ENCODE results near the gene FLT3. TPM values are rescaled to one million over a fixed set of nuclear protein-coding genes. Genes with fewer than 3 reads are reported as not detected.

The FLT3 gene
- total and polyA plus RNA-seq, 10 of the 15 experiments (the other 5 are each of a cell fraction or from before 2014, with no cell fraction given) = 0.04 to 0.19 (median 0.11) TPM; not detected in 1

GRCh38 chr13:28033894-28034655 lies 66.3 kb downstream of the FLT3 start (continued):
- TF ChIP-seq CHD2 (IDR thresholded peaks at IDR 0.05; ENCODE audit: borderline replicate concordance, low read depth, low read length) (no peak), NFXL1 (IDR thresholded peaks at IDR 0.05; ENCODE audit: borderline replicate concordance) (no peak), BMI1 (IDR thresholded peaks at IDR 0.05; ENCODE audit: borderline replicate concordance) (0 out of 2 replicates have a peak, but pooled peaks have one; percentile 28), MTA3 (IDR thresholded peaks at IDR 0.05; ENCODE audit: borderline replicate concordance, low read length) (no peak), EGR1 (IDR thresholded peaks at IDR 0.05; ENCODE audit: borderline replicate concordance in 1 of 2, low read depth in 2 of 2, low read length in 2 of 2) (no peak), TCF12 (IDR thresholded peaks at IDR 0.05; ENCODE audit: low read depth, low read length) (no peak), STAT3 (IDR thresholded peaks at IDR 0.05; ENCODE audit: low read depth, low read length) (no peak), PAX8 (IDR thresholded peaks at IDR 0.05) (no peak), JUNB (IDR thresholded peaks at IDR 0.05) (0 out of 2 replicates have a peak, but pooled peaks have one; percentile 8), CUX1 (IDR thresholded peaks at IDR 0.05; ENCODE audit: insufficient replicate concordance, low read depth, low read length) (no peak), RELA (IDR thresholded peaks at IDR 0.05; ENCODE audit: borderline replicate concordance, partially characterized antibody) (no peak), SREBF2 (IDR thresholded peaks at IDR 0.05; ENCODE audit: low read length) (no peak), NR2C1 (IDR thresholded peaks at IDR 0.05) (no peak), SIX5 (IDR thresholded peaks at IDR 0.05; ENCODE audit: low read depth, low read length, severe bottlenecking) (no peak)
- TF ChIP-seq, protein P1, sequence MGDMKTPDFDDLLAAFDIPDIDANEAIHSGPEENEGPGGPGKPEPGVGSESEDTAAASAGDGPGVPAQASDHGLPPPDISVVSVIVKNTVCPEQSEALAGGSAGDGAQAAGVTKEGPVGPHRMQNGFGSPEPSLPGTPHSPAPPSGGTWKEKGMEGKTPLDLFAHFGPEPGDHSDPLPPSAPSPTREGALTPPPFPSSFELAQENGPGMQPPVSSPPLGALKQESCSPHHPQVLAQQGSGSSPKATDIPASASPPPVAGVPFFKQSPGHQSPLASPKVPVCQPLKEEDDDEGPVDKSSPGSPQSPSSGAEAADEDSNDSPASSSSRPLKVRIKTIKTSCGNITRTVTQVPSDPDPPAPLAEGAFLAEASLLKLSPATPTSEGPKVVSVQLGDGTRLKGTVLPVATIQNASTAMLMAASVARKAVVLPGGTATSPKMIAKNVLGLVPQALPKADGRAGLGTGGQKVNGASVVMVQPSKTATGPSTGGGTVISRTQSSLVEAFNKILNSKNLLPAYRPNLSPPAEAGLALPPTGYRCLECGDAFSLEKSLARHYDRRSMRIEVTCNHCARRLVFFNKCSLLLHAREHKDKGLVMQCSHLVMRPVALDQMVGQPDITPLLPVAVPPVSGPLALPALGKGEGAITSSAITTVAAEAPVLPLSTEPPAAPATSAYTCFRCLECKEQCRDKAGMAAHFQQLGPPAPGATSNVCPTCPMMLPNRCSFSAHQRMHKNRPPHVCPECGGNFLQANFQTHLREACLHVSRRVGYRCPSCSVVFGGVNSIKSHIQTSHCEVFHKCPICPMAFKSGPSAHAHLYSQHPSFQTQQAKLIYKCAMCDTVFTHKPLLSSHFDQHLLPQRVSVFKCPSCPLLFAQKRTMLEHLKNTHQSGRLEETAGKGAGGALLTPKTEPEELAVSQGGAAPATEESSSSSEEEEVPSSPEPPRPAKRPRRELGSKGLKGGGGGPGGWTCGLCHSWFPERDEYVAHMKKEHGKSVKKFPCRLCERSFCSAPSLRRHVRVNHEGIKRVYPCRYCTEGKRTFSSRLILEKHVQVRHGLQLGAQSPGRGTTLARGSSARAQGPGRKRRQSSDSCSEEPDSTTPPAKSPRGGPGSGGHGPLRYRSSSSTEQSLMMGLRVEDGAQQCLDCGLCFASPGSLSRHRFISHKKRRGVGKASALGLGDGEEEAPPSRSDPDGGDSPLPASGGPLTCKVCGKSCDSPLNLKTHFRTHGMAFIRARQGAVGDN (IDR thresholded peaks at IDR 0.05) = no peak
- TF ChIP-seq, protein P2, sequence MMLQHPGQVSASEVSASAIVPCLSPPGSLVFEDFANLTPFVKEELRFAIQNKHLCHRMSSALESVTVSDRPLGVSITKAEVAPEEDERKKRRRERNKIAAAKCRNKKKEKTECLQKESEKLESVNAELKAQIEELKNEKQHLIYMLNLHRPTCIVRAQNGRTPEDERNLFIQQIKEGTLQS (IDR thresholded peaks at IDR 0.05; ENCODE audit: borderline replicate concordance, extremely low read depth, low read depth, low read length) = no peak
- TF ChIP-seq, protein P3, sequence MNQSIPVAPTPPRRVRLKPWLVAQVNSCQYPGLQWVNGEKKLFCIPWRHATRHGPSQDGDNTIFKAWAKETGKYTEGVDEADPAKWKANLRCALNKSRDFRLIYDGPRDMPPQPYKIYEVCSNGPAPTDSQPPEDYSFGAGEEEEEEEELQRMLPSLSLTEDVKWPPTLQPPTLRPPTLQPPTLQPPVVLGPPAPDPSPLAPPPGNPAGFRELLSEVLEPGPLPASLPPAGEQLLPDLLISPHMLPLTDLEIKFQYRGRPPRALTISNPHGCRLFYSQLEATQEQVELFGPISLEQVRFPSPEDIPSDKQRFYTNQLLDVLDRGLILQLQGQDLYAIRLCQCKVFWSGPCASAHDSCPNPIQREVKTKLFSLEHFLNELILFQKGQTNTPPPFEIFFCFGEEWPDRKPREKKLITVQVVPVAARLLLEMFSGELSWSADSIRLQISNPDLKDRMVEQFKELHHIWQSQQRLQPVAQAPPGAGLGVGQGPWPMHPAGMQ (IDR thresholded peaks at IDR 0.05; ENCODE audit: borderline replicate concordance) = no peak
